ENCODE data around the gene GLP1R. TPM values are rescaled to one million over a fixed set of nuclear protein-coding genes. Genes with fewer than 3 reads are reported as not detected.

Gene GLP1R
- total RNA-seq, 1 donor from 2014 or later: not detected

- intact Hi-C loops (cut with micrococcal nuclease): no loop called here
These were observed 36.7 kb downstream of the GLP1R start for GRCh38 chr6:39085129-39085797.

GRCh38 chr6:39086294-39086693 lies 37.7 kb downstream of the GLP1R start:
- intact Hi-C loops (cut with micrococcal nuclease): no loop called here

- intact Hi-C loops (cut with micrococcal nuclease): no loop called here
These were observed 38.1 kb downstream of the GLP1R start for GRCh38 chr6:39086711-39087110.

GRCh38 chr6:39087197-39087596 lies 38.6 kb downstream of the GLP1R start:
- intact Hi-C loops (cut with micrococcal nuclease): no loop called here

- intact Hi-C loops (cut with micrococcal nuclease): loop anchor here (1.0 kb wide), 3 partner anchors 49 to 221 kb away; no protein-coding TSS in a partner anchor
These were observed 39.8 kb downstream of the GLP1R start for GRCh38 chr6:39088331-39088730.

- intact Hi-C loops (cut with micrococcal nuclease): no loop called here
These were observed 41.5 kb downstream of the GLP1R start for GRCh38 chr6:39090036-39090435.

GRCh38 chr6:39091220-39091619 lies 42.6 kb downstream of the GLP1R start:
- intact Hi-C loops (cut with micrococcal nuclease): no loop called here

GRCh38 chr6:39092124-39092523 lies 43.5 kb downstream of the GLP1R start:
- intact Hi-C loops (cut with micrococcal nuclease): no loop called here

GRCh38 chr6:39093149-39093708 lies 44.6 kb downstream of the GLP1R start:
- intact Hi-C loops (cut with micrococcal nuclease): no loop called here

GRCh38 chr6:39095578-39095977 lies 47.0 kb downstream of the GLP1R start:
- intact Hi-C loops (cut with micrococcal nuclease): no loop called here

GRCh38 chr6:39100358-39100757 lies 51.8 kb downstream of the GLP1R start:
- intact Hi-C loops (cut with micrococcal nuclease): loop anchor here (5.0 kb wide), 1 partner anchor 73 kb away; no protein-coding TSS in a partner anchor

- intact Hi-C loops (cut with micrococcal nuclease): loop anchor here (2.0 to 5.0 kb wide), 2 partner anchors 75 to 229 kb away; no protein-coding TSS in a partner anchor
These were observed 53.7 kb downstream of the GLP1R start for GRCh38 chr6:39102071-39102820.

GRCh38 chr6:39102821-39103136 lies 54.2 kb downstream of the GLP1R start:
- intact Hi-C loops (cut with micrococcal nuclease): loop anchor here (2.0 to 5.0 kb wide), 2 partner anchors 75 to 230 kb away; no protein-coding TSS in a partner anchor

- intact Hi-C loops (cut with micrococcal nuclease): loop anchor here (5.0 kb wide), 1 partner anchor 77 kb away; no protein-coding TSS in a partner anchor
These were observed 55.9 kb downstream of the GLP1R start for GRCh38 chr6:39104528-39104927.

- intact Hi-C loops (cut with micrococcal nuclease): no loop called here
These were observed 58.5 kb downstream of the GLP1R start for GRCh38 chr6:39107034-39107433.

- intact Hi-C loops (cut with micrococcal nuclease): no loop called here
These were observed 59.1 kb downstream of the GLP1R start for GRCh38 chr6:39107641-39108040.

- intact Hi-C loops (cut with micrococcal nuclease): no loop called here
These were observed 59.7 kb downstream of the GLP1R start for GRCh38 chr6:39108041-39108839.

GRCh38 chr6:39111280-39111679 lies 62.7 kb downstream of the GLP1R start:
- intact Hi-C loops (cut with micrococcal nuclease): loop anchor here (10.0 kb wide), 2 partner anchors 1264 to 1946 kb away; no protein-coding TSS in a partner anchor

- intact Hi-C loops (cut with micrococcal nuclease): loop anchor here (1.0 to 10.0 kb wide), 10 partner anchors 23 to 1959 kb away; partner anchors contain the start of genes CMTR1, GLO1, KCNK5 and KIF6
These were observed 65.2 kb downstream of the GLP1R start for GRCh38 chr6:39113788-39114187.

- intact Hi-C loops (cut with micrococcal nuclease): loop anchor here (1.0 to 10.0 kb wide), 10 partner anchors 22 to 1958 kb away; partner anchors contain the start of genes CMTR1, GLO1, KCNK5 and KIF6
These were observed 65.8 kb downstream of the GLP1R start for GRCh38 chr6:39114388-39114703.
